ACHN (cell line): ENCODE results near the gene ITFG1.

Source experiments
- DNase-seq: peaks from one replicate; pipeline ENCODE4 v3.0.0-alpha.2; 2015
- in situ Hi-C: cut with HindIII; loops from 2 replicates; pipeline ENCODE4 v1.10.0; 2017; ENCODE audit warnings: low sequenced_read_pairs, low pct_ligation_motif_present, low pct_unique_long_range_greater_than_20kb

ITFG1 gene

DNA sequence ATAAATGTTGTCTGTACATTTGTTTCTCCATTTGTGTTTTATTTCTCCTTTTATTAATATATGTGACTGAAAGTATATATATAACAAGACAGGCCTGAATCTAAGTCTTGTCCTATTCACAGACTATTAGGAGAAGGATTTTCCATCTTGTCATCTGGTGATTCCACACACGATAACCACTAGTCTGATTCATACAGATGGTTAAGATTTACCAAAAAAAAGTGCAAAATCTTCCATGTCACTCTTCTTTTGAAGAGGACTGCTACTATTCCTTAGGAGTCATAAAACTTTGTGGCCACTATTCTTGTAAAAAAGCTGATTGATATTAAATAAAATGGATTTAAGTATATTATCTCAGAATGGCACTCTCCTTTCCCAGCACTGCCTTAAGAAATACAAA lies 156.3 kb downstream of the ITFG1 start:
- in situ Hi-C loops, result no loop called here
- DNase-seq, result no peak

- no peak for DNase-seq
- in situ Hi-C loops, result no loop called here
These were observed 161.3 kb downstream of the ITFG1 start for GRCh38 chr16:47299587-47299986.

- in situ Hi-C loops, result no loop called here
- no peak for DNase-seq
These were observed 175.9 kb downstream of the ITFG1 start for GRCh38 chr16:47284999-47285398.

GRCh38 chr16:47278306-47278970 lies 182.4 kb downstream of the ITFG1 start:
- no peak for DNase-seq
- in situ Hi-C loops, result no loop called here

DNA sequence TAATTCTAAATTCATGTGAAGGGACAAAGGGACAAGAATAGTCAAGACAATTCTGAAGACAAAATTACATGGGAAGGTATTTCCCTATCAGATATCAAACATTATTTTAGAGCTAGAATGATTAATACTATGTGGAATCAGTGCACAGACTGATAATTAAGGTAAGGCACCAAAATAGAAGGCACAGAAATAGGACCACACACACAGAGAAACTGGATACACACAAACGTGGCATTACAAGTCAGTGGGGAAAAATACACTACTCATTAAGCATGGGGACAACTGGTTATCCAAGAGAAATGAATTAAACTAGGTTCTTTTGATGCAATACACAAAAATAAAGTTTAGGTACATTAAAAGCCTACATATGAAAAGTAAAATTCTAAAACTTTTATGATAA lies 184.3 kb downstream of the ITFG1 start:
- in situ Hi-C loops, result no loop called here
- no peak for DNase-seq

DNA sequence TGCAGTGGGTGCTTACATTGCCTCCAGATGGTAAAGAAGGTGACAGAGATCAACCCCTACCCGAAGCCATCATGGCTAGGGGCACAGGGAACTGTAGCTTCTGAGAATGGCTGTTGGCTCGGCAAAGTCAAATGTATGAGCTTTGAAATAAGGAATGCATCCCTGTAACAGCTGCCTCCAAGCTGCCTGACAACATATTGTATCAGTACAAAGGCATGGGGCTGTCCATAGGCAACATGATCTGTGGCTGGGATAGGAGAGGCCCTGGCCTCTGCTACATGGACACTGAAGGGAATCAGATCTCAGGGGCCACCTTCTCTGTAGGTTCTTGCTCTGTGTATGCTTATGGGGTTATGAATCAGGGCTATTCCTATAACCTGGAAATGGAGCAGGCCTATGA lies 197.9 kb downstream of the ITFG1 start:
- in situ Hi-C loops, result no loop called here

GRCh38 chr16:47260503-47260902 lies 200.4 kb downstream of the ITFG1 start:
- no peak for DNase-seq
- in situ Hi-C loops, result no loop called here

More for the DNA sequence above, 197.9 kb downstream of the ITFG1 start:
- DNase-seq, result no peak

DNA sequence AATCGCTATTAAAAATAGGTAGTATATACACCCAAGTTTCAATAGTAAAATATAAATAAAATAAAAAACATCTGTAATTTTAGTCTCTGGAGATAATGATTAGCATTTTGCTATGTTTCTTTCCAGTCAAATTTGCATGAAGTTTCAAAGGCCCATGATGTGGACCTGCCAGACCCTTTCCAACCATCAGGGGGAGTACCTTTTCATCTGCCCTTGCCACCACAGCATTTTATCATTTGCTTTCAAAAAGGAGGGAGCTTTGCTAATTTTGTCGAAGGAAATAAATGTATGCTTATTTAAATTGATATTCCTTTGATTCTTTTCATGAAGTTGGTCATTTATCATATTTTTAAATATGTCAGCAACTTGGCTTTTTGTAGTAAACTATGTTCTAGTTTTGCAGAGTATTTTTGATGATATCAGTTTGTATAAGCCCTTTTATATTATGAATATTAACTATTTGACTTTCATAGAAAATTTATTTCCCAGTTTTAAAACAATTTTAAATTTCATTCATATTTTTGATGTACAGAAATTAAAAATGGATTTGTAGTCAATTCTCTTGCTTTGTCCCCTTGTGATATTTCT lies 201.9 kb downstream of the ITFG1 start:
- peak; percentile 58 for DNase-seq
- in situ Hi-C loops, result no loop called here

DNA sequence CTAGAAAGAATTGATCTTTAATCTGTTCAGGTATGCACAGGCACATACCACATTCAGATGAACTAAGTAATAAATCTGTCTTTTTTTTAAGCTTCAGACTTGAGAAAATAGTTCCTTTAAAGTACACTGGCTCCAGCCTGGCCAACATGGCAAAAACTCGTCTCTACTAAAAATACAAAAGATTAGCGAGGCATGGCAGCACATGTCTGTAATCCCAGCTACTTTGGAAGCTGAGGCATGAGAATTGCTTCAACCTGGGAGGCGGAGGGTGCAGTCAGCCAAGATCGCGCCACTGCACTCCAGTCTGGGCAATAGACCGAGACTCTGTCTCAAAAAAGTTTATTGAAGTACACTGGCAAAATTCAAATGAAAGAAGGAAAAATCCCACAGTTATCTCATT lies 206.1 kb downstream of the ITFG1 start:
- in situ Hi-C loops, result no loop called here
- DNase-seq, result no peak

DNA sequence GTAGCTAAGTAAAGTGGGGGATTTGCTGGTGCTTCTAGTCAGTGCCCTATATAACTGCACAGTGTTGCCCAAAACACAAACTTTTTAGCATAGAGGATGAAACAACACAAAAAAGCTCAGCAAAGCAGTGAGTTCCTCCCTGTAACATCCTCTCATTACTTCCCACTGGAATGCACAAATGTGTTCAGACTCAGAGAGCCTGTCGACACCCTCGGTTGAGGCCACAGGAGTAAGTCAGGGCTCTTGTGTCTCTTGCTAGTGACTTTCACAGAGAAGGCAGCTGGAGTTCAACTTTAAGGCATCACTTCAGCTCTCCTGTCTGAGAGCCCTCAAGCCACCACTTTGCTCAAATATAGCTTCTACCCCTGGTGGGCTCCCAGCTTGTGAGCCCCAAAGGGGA lies 209.9 kb downstream of the ITFG1 start:
- in situ Hi-C loops, result no loop called here
- no peak for DNase-seq

DNA sequence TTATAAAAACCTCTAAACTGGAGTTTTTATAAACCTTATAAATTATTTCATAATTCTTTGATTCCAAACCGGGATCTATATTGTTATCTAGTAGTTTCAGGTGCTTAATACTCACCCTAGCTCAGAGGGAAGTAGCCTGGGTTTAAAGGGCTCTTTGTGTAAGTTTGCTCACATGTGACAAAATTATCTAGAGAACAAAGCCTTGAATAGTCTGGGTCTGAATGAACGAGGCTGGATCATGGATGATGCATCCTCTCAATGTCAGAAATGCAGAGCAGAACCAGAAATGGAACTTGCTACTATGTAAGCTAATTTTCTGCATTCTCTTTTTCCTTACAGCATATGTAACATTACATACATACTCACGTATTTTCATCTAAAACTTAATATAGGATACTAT lies 213.2 kb downstream of the ITFG1 start:
- DNase-seq, result no peak
- in situ Hi-C loops, result no loop called here

DNA sequence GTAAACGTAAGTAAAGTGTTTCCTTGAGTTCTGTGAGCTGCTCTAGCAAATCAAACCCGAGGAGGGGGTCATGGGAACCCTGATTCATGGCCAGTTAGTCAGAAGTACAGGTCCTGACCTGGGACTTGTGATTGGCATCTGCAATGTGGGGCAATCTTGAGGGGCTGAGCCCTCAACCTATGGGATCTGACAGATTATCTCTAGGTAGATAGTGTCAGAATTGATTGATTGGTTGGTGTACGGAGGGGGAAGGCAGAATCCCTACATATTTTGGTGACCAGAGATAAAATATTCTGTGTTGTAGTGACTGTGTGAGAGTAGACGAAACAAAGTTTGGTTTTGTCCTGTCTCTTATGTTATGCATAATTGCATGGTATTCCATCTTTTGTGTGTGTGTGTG lies 216.7 kb downstream of the ITFG1 start:
- DNase-seq, result no peak
- in situ Hi-C loops, result no loop called here

DNA sequence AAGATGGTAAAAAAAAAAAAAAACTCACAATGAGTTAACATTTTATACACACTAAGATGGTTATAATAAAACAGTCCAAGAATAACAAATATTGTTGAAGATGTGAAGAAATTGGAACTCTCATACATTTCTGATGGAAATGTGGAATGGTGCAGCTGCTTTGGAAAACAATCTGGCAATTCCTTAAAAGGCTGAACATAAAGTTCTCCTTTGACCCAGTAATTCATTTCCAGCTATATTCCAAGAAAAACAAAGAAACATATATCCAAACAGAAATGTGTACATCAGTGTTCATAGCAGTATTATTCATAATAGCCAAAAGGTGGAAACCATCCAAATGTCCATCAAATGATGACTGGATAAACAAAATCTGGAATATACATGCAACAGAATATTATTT lies 219.8 kb downstream of the ITFG1 start:
- no peak for DNase-seq
- in situ Hi-C loops, result no loop called here

DNA sequence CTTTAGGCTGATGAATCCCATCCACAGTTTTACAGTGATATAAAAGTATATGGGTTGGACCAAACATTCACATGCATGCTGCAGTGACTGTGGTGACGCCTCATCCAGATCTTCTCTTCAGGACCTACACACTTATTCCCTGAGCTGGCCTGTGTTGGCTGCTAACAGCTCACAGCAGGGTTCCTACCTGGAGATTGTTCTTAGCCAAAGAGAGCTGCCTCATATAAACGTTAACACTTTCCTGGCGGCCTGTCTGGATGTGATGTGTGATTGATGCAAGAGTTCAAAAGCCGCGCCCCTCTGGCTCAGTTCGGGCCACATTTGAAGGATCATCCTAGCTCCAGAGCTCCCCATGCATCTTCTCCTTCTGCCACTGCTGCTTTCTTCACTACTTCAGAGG lies 224.1 kb downstream of the ITFG1 start:
- no peak for DNase-seq
- in situ Hi-C loops, result no loop called here

DNA sequence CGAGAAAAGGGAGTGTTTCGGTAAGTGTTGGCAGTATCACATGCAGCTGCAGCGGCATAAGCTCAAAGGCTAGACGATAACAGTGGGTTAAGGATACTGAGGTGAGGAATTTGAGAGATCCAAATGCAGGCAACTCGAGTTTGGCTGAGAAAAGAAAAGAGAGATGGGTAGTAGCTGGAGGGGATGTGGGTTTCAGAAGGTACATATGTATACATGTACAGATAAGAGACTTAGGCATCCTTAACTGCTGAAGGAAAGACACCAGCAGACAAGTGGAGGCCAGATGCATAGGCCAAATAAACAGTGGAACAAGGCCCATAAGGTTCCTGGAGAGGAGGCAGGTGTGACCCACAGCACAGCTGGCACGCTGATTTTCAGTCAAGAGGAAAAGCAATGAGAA lies 230.6 kb downstream of the ITFG1 start:
- no peak for DNase-seq
- in situ Hi-C loops, result no loop called here

GRCh38 chr16:47229053-47230050 lies 231.5 kb downstream of the ITFG1 start:
- DNase-seq, result no peak
- in situ Hi-C loops, result no loop called here

GRCh38 chr16:47228241-47228640 lies 232.6 kb downstream of the ITFG1 start:
- in situ Hi-C loops, result no loop called here
- DNase-seq, result no peak

DNA sequence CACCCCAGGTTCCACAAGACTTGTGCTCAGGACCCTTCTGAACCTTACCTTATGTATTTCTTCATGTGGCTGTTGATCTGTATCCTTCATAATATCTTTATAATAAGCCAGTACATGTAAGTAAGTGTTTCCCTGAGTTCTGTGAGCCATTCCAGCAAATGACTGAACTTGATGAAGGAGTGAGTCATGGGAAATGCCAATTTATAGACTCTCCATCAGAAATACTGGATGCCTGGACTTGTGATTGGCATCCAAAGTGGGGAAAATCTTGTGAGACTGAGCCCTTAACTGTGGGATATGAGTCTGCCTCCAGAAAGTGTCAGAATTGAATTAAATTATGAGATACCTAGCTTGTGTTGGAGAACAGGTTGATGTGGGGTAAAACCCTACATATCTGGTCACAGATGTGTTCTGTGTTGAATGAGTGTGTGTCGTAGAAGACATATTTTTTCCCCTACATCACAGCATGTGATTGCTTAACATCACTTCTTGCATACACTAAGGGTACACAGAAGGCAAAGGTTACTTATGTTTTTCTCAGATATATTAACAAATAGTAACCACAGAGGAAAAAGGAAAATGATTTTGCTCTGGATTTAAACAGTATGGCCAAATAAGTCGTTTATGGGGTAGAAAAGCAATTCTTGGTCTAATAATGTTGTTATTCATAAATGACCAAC lies 247.0 kb downstream of the ITFG1 start:
- no peak for DNase-seq
- in situ Hi-C loops, result no loop called here

DNA sequence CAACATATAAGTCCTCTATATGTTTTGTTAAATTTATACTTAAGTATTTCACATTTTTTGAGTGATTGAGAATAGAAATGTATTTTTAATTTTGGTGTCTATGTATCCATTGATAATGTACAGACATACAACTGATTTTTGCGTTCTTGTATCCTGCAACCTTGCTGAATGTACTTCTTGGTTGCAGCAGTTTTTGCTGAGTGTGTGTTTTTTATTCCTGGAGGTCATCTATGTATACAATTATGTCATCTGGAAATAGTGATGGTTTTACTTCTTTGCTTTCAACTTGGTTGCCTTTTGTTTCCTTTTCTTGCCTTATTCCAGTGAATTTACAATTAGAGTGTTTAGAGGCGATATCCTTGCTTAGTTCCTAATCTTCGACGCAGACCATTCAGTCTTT lies 249.6 kb downstream of the ITFG1 start:
- in situ Hi-C loops, result no loop called here
- no peak for DNase-seq
